CD4-positive, alpha-beta T cell treated with Interleukin-21 for 1 hour (primary cell): ENCODE measurements around the gene APLP2.
"Not testable (repeated sequence)": the region's sequence is repeated elsewhere in the genome, so short reads cannot be mapped to it uniquely, and the experiment has no call there.

Experiments used
- DNase-seq: peaks from one replicate; pipeline ENCODE4 v3.0.0-alpha.2; 2020

APLP2 gene

GRCh38 chr11:130178441-130179339 lies 109.0 kb downstream of the APLP2 start:
- DNase-seq, result no peak

- no peak for DNase-seq
Observed at GRCh38 chr11:130179396-130180306, 110.0 kb downstream of the APLP2 start.

GRCh38 chr11:130180491-130180890 lies 110.8 kb downstream of the APLP2 start:
- no peak for DNase-seq

- DNase-seq, result no peak
Observed at GRCh38 chr11:130180896-130181294, 111.2 kb downstream of the APLP2 start.

GRCh38 chr11:130181295-130182272 lies 111.9 kb downstream of the APLP2 start:
- no peak for DNase-seq

GRCh38 chr11:130183878-130184610 lies 114.3 kb downstream of the APLP2 start:
- no peak for DNase-seq

- no peak for DNase-seq
Observed at GRCh38 chr11:130187096-130187495, 117.4 kb downstream of the APLP2 start.

GRCh38 chr11:130188047-130188446 lies 118.4 kb downstream of the APLP2 start:
- no peak for DNase-seq

- DNase-seq, result no peak
Observed at GRCh38 chr11:130188585-130189347, 119.1 kb downstream of the APLP2 start.

- no peak for DNase-seq
Observed at GRCh38 chr11:130189492-130190210, 120.0 kb downstream of the APLP2 start.

GRCh38 chr11:130190371-130190881 lies 120.7 kb downstream of the APLP2 start:
- no peak for DNase-seq

- DNase-seq, result no peak
Observed at GRCh38 chr11:130191896-130192295, 122.2 kb downstream of the APLP2 start.

GRCh38 chr11:130192845-130193267 lies 123.2 kb downstream of the APLP2 start:
- DNase-seq, result no peak

GRCh38 chr11:130193551-130193950 lies 123.9 kb downstream of the APLP2 start:
- DNase-seq, result not testable (repeated sequence)
